ENCODE results near the gene GOLGA6L9.
"Not testable (repeated sequence)": the region's sequence is repeated elsewhere in the genome, so short reads cannot be mapped to it uniquely, and the experiment has no call there.

GOLGA6L9 gene

DNA sequence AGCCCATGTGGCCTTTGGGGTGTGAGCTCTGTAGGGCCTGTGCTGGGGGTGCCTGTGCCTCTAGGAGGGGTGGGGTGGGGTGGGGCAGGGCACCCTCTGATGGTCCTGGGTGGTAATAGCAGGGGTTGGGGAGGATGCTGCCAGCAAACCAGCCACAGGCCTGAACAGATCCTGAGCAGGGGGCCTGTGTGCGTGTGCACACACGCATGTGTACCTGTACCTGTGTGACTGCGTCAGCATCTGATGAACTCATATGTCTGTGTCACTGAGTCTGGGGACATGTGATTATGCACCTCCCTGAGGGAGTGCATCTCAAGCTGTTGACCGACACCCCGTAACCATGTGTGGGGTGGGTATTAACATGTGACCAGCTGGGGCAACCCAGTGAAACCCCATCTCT, 36.0 kb downstream of the GOLGA6L9 start:
- not testable (repeated sequence) for H3K36me3 ChIP-seq (ENCODE audit: control insufficient read depth, insufficient read depth, low read length); H3K4me1 ChIP-seq (ENCODE audit: control insufficient read depth, insufficient read depth, low read length, poor library complexity, severe bottlenecking); H3K27ac ChIP-seq (ENCODE audit: low read depth, low read length, severe bottlenecking); H3K4me3 ChIP-seq (ENCODE audit: extremely low read depth, insufficient read depth, low read length, poor library complexity, severe bottlenecking); H3K9me3 ChIP-seq (ENCODE audit: control insufficient read depth, low read length)
- WGBS, 2 experiments (ENCODE audit: insufficient coverage in 2 of 2), result no CpG with 5 or more reads among the region's 5 CpGs

DNA sequence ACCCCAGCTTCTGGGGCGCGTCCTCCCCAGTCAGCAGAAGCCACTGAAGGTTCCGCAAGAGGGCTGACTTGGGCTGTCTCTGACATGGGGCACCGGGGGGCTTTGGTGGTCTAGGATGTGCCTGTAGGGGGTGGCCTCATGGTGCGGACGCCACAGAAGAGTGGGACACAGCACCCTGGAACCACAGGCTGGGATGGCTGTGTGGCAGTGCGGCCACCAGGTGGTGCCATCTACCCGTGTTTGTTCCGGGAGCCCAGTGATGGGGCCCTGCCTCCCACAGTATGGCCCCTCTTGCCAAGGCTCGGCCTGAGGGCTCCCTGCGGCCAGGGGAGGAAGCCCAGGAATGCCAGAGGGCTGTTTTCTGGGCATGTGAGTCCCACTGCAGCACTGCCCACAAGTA, 38.6 kb downstream of the GOLGA6L9 start:
- no CpG with 5 or more reads among the region's 11 CpGs for WGBS, 2 experiments (ENCODE audit: insufficient coverage in 2 of 2)

DNA sequence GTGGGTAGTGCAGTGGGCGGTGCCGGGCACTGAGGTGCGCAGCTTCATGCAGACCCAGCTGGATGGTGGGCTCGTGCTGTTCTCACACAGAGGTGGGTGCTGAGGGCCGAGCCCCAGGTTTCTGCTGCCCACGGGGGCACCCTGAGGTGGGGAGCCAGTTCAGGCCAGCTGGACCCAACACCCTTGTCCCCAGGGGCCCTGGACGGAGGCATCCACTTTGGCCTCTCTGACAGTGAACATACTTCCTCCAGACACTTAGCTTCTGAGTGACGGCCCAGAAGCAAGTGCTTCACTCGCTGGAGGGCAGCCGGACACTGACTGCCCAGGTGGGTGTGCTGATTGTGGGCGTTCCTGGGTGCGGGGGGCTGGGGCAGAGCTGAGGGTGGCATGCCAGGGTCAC, 39.8 kb downstream of the GOLGA6L9 start:
- WGBS, 2 experiments (ENCODE audit: insufficient coverage in 2 of 2), result no CpG with 5 or more reads among the region's 12 CpGs
- H3K4me3 ChIP-seq (ENCODE audit: extremely low read depth, insufficient read depth, low read length, poor library complexity, severe bottlenecking); H3K27ac ChIP-seq (ENCODE audit: low read depth, low read length, severe bottlenecking); H3K9me3 ChIP-seq (ENCODE audit: control insufficient read depth, low read length); H3K36me3 ChIP-seq (ENCODE audit: control insufficient read depth, insufficient read depth, low read length); H3K4me1 ChIP-seq (ENCODE audit: control insufficient read depth, insufficient read depth, low read length, poor library complexity, severe bottlenecking): not testable (repeated sequence)

More for the DNA sequence above, 38.6 kb downstream of the GOLGA6L9 start:
- H3K36me3 ChIP-seq (ENCODE audit: control insufficient read depth, insufficient read depth, low read length); H3K4me3 ChIP-seq (ENCODE audit: extremely low read depth, insufficient read depth, low read length, poor library complexity, severe bottlenecking); H3K27ac ChIP-seq (ENCODE audit: low read depth, low read length, severe bottlenecking); H3K9me3 ChIP-seq (ENCODE audit: control insufficient read depth, low read length); H3K4me1 ChIP-seq (ENCODE audit: control insufficient read depth, insufficient read depth, low read length, poor library complexity, severe bottlenecking): not testable (repeated sequence)

DNA sequence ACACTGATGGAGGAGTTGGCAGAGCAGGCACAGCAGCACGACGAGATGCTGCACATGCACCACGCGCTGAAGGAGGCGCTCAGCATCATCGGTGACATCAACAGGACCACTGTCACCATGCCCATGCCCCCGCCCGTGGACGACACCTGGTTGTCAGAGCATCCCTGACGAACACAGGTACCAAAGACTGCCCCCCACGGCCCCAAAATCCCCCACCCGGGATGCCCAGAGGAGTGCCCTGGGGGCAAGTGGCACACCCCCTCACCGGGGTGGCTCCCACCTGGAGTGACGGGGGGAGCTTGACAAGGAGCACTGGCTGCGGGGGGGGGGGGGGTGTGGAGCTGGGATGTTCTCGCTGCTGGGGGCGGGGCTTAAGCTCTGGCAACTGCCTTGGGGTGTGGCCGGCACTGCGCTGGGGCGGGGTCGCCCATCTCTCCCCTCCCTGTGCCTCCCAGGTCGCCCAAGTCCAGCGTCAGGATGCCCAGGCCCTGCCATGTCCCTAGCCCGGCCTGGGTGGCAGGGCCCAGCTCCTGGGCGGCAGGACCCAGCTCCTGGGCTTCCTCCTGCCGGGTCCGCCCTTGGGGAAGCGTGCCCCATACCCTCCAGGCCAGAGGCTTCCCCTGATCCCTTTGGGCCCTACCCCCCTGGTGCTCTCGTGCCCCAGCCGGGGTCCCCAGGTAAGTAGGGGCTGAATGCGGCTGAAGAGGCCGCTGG, 42.8 kb downstream of the GOLGA6L9 start:
- 92 to 100% methylated on average over 5 to 18 of the region's 32 CpGs for WGBS, 2 experiments (ENCODE audit: insufficient coverage in 2 of 2)
- H3K4me3 ChIP-seq (ENCODE audit: extremely low read depth, insufficient read depth, low read length, poor library complexity, severe bottlenecking); H3K4me1 ChIP-seq (ENCODE audit: control insufficient read depth, insufficient read depth, low read length, poor library complexity, severe bottlenecking); H3K9me3 ChIP-seq (ENCODE audit: control insufficient read depth, low read length); H3K36me3 ChIP-seq (ENCODE audit: control insufficient read depth, insufficient read depth, low read length); H3K27ac ChIP-seq (ENCODE audit: low read depth, low read length, severe bottlenecking): not testable (repeated sequence)

DNA sequence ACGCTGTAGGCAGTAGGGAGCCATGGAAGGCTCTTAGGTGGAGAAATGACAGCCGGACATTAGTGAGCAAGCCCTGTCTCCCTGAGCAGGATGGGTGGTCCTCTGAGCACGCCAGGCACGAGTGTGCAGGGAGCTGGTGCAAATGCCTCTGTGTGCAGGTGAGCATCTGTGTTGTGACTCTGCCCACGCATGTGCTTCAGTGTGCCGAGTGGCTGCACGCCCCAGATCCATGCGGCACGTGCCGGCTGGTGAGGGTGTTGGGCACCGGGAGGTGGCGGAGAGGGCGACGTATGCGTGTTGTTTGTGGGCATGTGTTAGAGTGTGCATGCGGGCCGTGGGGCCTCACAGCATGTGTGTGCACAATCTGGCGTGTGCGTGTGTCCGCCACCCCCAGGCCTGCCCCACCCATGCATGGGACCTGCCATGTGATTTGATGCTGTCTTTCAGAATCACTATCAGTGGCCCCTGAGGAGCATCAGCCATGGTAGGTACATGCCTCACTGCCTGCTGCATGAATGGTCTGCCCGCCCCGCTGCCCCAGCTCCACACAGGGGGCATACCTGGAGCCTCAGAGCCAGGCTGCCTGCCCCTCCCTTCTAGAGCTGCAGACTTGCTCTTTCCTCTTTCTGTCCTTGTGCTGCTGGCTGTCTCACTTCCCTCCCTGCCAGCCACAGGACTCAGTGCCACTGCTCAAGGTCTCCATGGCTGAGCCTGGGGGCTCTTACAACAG, 45.1 kb downstream of the GOLGA6L9 start:
- H3K4me3 ChIP-seq (ENCODE audit: extremely low read depth, insufficient read depth, low read length, poor library complexity, severe bottlenecking); H3K36me3 ChIP-seq (ENCODE audit: control insufficient read depth, insufficient read depth, low read length); H3K9me3 ChIP-seq (ENCODE audit: control insufficient read depth, low read length); H3K27ac ChIP-seq (ENCODE audit: low read depth, low read length, severe bottlenecking); H3K4me1 ChIP-seq (ENCODE audit: control insufficient read depth, insufficient read depth, low read length, poor library complexity, severe bottlenecking): not testable (repeated sequence)
- WGBS, 2 experiments (ENCODE audit: insufficient coverage in 2 of 2), result 100% methylated on average over 1 of the region's 22 CpGs; no CpG with 5 or more reads in 1 of the 2 experiments

DNA sequence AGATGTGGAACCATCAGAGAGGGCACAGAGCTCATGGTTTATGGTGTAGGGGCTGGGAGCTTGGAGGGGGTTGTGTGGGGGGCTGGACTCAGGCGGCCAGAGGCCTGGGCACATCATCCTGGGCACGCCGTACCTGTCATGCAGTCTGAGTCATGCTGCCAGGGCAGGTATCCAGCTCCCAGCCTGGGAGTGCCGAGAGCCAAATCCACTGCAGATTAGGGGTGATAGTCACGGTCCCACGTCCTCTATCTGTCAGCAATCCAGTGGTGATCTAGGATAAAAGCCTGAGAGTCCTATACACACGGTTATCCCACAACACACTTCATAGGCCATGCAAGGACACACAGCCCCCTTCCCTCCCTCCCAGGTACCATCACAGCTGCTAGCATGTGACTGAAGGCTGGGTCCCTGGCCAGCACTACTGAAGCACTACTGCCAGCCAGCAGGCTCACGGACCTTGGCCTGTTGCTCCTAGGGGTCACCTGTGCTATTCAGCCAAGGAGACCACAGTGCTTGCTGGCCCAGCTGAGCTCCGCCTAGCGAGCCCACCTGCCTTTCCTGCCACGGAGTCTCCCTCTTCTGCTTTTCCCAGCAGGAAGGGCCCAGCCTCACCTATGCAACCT, 45.8 kb downstream of the GOLGA6L9 start:
- not testable (repeated sequence) for H3K27ac ChIP-seq (ENCODE audit: low read depth, low read length, severe bottlenecking); H3K4me1 ChIP-seq (ENCODE audit: control insufficient read depth, insufficient read depth, low read length, poor library complexity, severe bottlenecking); H3K4me3 ChIP-seq (ENCODE audit: extremely low read depth, insufficient read depth, low read length, poor library complexity, severe bottlenecking); H3K36me3 ChIP-seq (ENCODE audit: control insufficient read depth, insufficient read depth, low read length); H3K9me3 ChIP-seq (ENCODE audit: control insufficient read depth, low read length)
- no CpG with 5 or more reads among the region's 11 CpGs for WGBS, 2 experiments (ENCODE audit: insufficient coverage in 2 of 2)

DNA sequence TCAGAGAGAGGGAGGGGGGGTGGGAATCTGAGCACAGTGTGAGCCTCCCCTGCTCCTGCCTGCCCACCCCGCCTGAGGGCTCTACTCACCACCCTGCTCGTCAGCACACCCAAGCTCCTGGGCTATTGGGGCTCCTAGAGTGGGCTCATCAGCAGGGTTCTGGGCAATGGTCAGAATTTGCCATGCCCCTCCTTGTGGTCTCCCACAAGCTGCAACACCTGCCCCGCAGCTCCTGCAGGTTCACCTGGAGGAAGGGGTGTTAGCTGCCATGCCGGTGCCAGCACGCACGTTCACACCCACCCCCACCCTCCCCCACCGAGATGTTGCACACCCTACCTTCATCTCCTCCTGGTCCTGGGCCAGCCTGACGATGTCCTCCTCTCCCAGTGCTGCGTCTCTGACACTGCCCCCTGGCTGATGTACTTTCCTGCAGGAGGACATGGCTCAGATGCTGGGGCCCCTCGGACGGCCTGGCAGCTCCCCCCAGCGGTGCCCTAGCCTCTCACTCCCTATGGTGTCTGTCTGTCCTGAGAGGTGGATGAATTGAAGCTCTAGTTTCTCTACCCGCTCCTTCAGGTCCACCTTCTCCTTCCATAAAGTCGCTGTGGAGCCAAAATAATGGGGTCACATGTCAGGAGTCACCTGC, 47.2 kb downstream of the GOLGA6L9 start:
- not testable (repeated sequence) for H3K4me3 ChIP-seq (ENCODE audit: extremely low read depth, insufficient read depth, low read length, poor library complexity, severe bottlenecking); H3K9me3 ChIP-seq (ENCODE audit: control insufficient read depth, low read length); H3K36me3 ChIP-seq (ENCODE audit: control insufficient read depth, insufficient read depth, low read length); H3K4me1 ChIP-seq (ENCODE audit: control insufficient read depth, insufficient read depth, low read length, poor library complexity, severe bottlenecking); H3K27ac ChIP-seq (ENCODE audit: low read depth, low read length, severe bottlenecking)
- WGBS, 2 experiments (ENCODE audit: insufficient coverage in 2 of 2), result 93 to 98% methylated on average over 4 to 9 of the region's 14 CpGs

DNA sequence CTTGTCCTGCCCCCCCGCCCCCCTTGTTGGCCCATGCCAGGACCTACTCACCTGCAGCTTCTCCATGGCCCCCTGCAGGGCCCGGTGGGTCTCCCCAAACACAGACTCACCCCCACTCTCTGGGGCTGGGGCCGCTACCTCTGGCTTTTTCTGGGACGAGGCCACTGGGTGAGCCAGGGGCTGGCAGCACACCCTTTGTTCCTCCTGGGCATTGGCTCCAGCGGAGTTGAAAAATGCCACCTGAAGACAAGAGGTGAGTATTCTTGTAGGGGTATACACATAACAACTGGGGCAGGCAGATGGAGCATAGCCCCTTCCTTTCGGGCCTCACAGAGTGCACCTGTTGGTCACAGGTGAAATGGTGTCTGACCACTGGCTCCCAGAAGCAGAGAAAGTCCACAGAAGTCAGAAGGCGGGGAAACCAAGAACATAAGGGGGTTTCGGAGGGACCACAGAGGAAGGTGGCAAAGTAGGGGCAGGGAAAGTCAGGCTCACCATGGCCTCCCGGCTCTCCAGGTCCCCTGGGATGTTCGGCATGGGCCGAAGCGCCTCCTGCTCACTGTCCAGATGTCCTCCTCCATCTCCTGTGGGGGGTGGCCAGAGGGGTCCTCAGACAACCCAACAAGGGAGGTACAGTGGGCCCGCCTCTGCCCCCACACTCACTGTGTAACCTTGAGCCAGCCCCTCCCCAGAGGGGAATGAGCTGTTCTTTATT, 47.9 kb downstream of the GOLGA6L9 start:
- not testable (repeated sequence) for H3K4me1 ChIP-seq (ENCODE audit: control insufficient read depth, insufficient read depth, low read length, poor library complexity, severe bottlenecking); H3K36me3 ChIP-seq (ENCODE audit: control insufficient read depth, insufficient read depth, low read length); H3K9me3 ChIP-seq (ENCODE audit: control insufficient read depth, low read length); H3K27ac ChIP-seq (ENCODE audit: low read depth, low read length, severe bottlenecking); H3K4me3 ChIP-seq (ENCODE audit: extremely low read depth, insufficient read depth, low read length, poor library complexity, severe bottlenecking)
- 85 to 90% methylated on average over 2 to 5 of the region's 13 CpGs for WGBS, 2 experiments (ENCODE audit: insufficient coverage in 2 of 2)
